Gastrocnemius medialis (tissue), 4 donors: ENCODE measurements around the gene SPOCK1. TPM values are rescaled to one million over a fixed set of nuclear protein-coding genes. Genes with fewer than 3 reads are reported as not detected.

Experiments
- ATAC-seq, 2 donors: fragments of 150-250 bp; one replicate each; pipeline ENCODE4 v1.9.1; 2016
- DNase-seq, 2 donors: peaks; one replicate each; pipeline ENCODE4 v3.0.0-alpha.2; 2019
- H3K27ac ChIP-seq, 4 donors: fragments of 200-600 bp; sonication (generic); 1 replicate in 1 of 4; 2 replicates in 3 of 4; pipeline ENCODE4 v1.5.1; 2016 to 2018; ENCODE audit warnings: mild to moderate bottlenecking in 2 of 4, moderate library complexity in 1 of 4
- H3K27me3 ChIP-seq, 3 donors: fragments of 200-600 bp; sonication (generic) in 2 of 3; 1 replicate in 1 of 3; 2 replicates in 2 of 3; pipeline versions ENCODE4 v1.5.1 to v1.6.0; 2016 to 2019; ENCODE audit warnings: mild to moderate bottlenecking in 1 of 3, moderate library complexity in 1 of 3
- H3K36me3 ChIP-seq, 2 donors: fragments of 200-600 bp; sonication (generic) in 1 of 2; one replicate each; pipeline ENCODE4 v1.5.1; 2017 to 2018
- H3K4me1 ChIP-seq, 2 donors: fragments of 200-600 bp; sonication (generic) in 1 of 2; one replicate each; pipeline ENCODE4 v1.5.1; 2016 to 2017; ENCODE audit warnings: mild to moderate bottlenecking in 2 of 2
- H3K4me3 ChIP-seq, 4 donors: fragments of 200-600 bp; sonication (generic) in 3 of 4; 1 replicate in 1 of 4; 2 replicates in 3 of 4; pipeline ENCODE4 v1.5.1; 2016 to 2019; ENCODE audit warnings: mild to moderate bottlenecking in 2 of 4
- H3K9me3 ChIP-seq, 3 donors: fragments of 200-600 bp; sonication (generic) in 2 of 3; 1 replicate in 1 of 3; 2 replicates in 2 of 3; pipeline ENCODE4 v1.5.1; 2016 to 2019
- POLR2A ChIP-seq, 2 donors: fragments of 450-650 bp; IDR thresholded peaks; one replicate each; pipeline ENCODE4 v1.6.1; 2017; ENCODE audit warnings: antibody characterized with exemption in 2 of 2, mild to moderate bottlenecking in 2 of 2, moderate library complexity in 2 of 2
- in situ Hi-C, 4 donors: fragments of 200-750 bp; cut with MboI; loops; one replicate each; pipeline versions ENCODE4 v1.15.0 to v1.8.0; 2017; ENCODE audit warnings: low sequenced_read_pairs in 4 of 4
- intact Hi-C: fragments of 100-400 bp; cut with DNase I; formaldehyde crosslinking; loops from one replicate; pipeline ENCODE4 v1.15.1; 2023; ENCODE audit warnings: low total_unique reads
- total RNA-seq, 4 donors: library from RNA; depleted of rRNA; stranded (reverse); fragments of >200 nt; gene quantifications; one replicate each; pipeline versions ENCODE4 v1.1.0 to v1.2.3, GENCODE V29; 2016
- TF ChIP-seq, protein P1 (sequence below), 5 experiments: fragments of 450-650 bp in 3 of 5; fragments of 200-600 bp in 2 of 5; sonication (generic) in 2 of 5; IDR thresholded peaks in 4 of 5; conservative IDR thresholded peaks in 1 of 5; 1 replicate in 4 of 5; 2 replicates in 1 of 5; pipeline ENCODE4 v1.5.1; 2016 to 2019; ENCODE audit warnings: antibody characterized with exemption in 5 of 5, mild to moderate bottlenecking in 3 of 5, moderate library complexity in 3 of 5

SPOCK1 gene
- total RNA-seq, 4 donors from 2014 or later: 5.8 to 33.8 (median 25.3) TPM

DNA sequence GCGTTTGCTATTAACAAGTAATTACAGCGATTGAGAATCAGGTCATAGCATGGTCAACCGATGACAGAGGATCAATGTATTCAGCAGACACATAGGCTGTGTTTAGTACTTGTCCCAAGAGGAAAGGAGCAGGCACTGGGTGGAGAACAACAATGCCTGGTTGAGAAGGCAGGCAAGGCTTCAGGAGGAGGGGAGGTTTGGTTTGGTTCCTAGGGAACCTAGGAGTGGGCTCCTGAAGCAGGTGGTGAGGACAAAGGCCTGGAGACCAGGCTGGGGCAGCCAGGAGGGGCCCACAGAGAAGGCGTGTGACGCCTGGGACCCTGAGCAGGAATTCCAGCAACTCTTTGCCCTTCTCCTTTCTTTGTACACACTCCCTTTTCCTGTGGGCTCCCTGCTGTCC lies 195.6 kb downstream of the SPOCK1 start:
- TF ChIP-seq POLR2A (IDR thresholded peaks at IDR 0.05): no peak
- TF ChIP-seq, protein P1, sequence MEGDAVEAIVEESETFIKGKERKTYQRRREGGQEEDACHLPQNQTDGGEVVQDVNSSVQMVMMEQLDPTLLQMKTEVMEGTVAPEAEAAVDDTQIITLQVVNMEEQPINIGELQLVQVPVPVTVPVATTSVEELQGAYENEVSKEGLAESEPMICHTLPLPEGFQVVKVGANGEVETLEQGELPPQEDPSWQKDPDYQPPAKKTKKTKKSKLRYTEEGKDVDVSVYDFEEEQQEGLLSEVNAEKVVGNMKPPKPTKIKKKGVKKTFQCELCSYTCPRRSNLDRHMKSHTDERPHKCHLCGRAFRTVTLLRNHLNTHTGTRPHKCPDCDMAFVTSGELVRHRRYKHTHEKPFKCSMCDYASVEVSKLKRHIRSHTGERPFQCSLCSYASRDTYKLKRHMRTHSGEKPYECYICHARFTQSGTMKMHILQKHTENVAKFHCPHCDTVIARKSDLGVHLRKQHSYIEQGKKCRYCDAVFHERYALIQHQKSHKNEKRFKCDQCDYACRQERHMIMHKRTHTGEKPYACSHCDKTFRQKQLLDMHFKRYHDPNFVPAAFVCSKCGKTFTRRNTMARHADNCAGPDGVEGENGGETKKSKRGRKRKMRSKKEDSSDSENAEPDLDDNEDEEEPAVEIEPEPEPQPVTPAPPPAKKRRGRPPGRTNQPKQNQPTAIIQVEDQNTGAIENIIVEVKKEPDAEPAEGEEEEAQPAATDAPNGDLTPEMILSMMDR (IDR thresholded peaks at IDR 0.05 in 4 of 5, conservative IDR thresholded peaks at IDR 0.05 in 1 of 5): no peak
- Histone ChIP-seq H3K4me1 (peaks cover 0 to 10% of the 10 kb centered on the region in 2 donors), H3K4me3 (no peak overlapping the region), H3K27me3 (no peaks in the 10 kb centered on the region), H3K27ac (no peak overlapping the region), H3K9me3 (no peaks in the 10 kb centered on the region), H3K36me3 (no peaks in the 10 kb centered on the region)
- intact Hi-C loops (no loop called here), in situ Hi-C loops (no loop called here)
- no peak for DNase-seq
- ATAC-seq: no peak

- H3K4me3 ChIP-seq: no peak overlapping the region
- in situ Hi-C loops: no loop called here
- TF ChIP-seq, protein P1 (IDR thresholded peaks at IDR 0.05 in 4 of 5, conservative IDR thresholded peaks at IDR 0.05 in 1 of 5): no peak
- no peak for TF ChIP-seq POLR2A (IDR thresholded peaks at IDR 0.05)
- peak overlapping the region in 2 of 4 donors; percentile 11 to 41 for H3K27ac ChIP-seq
- H3K36me3 ChIP-seq: no peaks in the 10 kb centered on the region
- no peaks in the 10 kb centered on the region for H3K27me3 ChIP-seq
- peaks cover 0 to 14% of the 10 kb centered on the region in 2 donors for H3K4me1 ChIP-seq
- ATAC-seq (no peak), DNase-seq (no peak)
- H3K9me3 ChIP-seq: no peaks in the 10 kb centered on the region
- intact Hi-C loops: no loop called here
Observed at GRCh38 chr5:137300411-137301240, 198.5 kb downstream of the SPOCK1 start.

DNA sequence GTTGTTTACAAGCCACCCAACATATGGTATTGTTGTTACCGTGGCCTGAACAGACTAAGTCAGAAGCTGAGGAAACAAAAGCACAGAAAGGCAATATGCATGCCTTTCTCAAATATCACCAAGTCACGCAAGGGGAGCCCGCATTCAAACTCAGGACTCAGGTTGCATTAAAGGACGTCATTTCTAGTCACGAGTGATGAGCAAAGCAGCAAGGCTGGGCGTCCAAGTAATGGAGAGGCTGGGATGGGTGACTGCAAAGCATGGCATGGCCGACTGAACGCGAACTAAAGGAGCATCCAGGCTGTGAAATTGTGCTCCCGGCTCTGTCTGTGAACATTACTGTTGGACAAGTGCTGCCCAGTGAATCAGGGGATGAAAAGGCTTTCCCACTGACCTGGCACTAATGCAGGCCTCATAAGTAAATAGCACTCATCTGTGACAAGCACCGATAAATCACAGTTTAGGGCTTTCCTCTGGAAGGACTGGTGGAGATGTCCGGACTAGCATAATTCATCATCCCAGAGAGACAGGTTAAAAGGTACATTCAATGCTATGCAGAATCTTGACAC lies 202.8 kb downstream of the SPOCK1 start:
- Histone ChIP-seq H3K36me3 (no peaks in the 10 kb centered on the region), H3K9me3 (no peaks in the 10 kb centered on the region), H3K4me1 (peaks cover 0 to 7% of the 10 kb centered on the region in 2 donors), H3K4me3 (no peak overlapping the region), H3K27ac (peak overlapping the region; percentile 14 to 78 (median 74)), H3K27me3 (no peaks in the 10 kb centered on the region)
- in situ Hi-C loops (no loop called here), intact Hi-C loops (no loop called here)
- TF ChIP-seq POLR2A (IDR thresholded peaks at IDR 0.05): peak in 1 of 2 donors; percentile 32
- TF ChIP-seq, protein P1 (IDR thresholded peaks at IDR 0.05 in 4 of 5, conservative IDR thresholded peaks at IDR 0.05 in 1 of 5): no peak
- peak in 1 of 2 donors; percentile 79 for DNase-seq
- ATAC-seq: peak; percentile 76 to 94

- Histone ChIP-seq H3K4me3 (no peak overlapping the region), H3K4me1 (peaks cover 0 to 6% of the 10 kb centered on the region in 2 donors), H3K36me3 (no peaks in the 10 kb centered on the region), H3K27ac (peak overlapping the region in 1 of 4 donors; percentile 78), H3K9me3 (no peaks in the 10 kb centered on the region), H3K27me3 (no peaks in the 10 kb centered on the region)
- no peak for ATAC-seq
- TF ChIP-seq POLR2A (IDR thresholded peaks at IDR 0.05): no peak
- TF ChIP-seq, protein P1 (IDR thresholded peaks at IDR 0.05 in 4 of 5, conservative IDR thresholded peaks at IDR 0.05 in 1 of 5): no peak
- intact Hi-C loops (no loop called here), in situ Hi-C loops (no loop called here)
- no peak for DNase-seq
Observed at GRCh38 chr5:137294604-137295003, 204.5 kb downstream of the SPOCK1 start.
